ENCODE data around the gene CEP97. TPM values are rescaled to one million over a fixed set of nuclear protein-coding genes. Genes with fewer than 3 reads are reported as not detected.
A peak's percentile ranks its signal among the peaks of the same experiment; 100 is the strongest.

The CEP97 gene
- total RNA-seq, 4 donors from 2014 or later: 8.5 to 9.2 (median 8.9) TPM

DNA sequence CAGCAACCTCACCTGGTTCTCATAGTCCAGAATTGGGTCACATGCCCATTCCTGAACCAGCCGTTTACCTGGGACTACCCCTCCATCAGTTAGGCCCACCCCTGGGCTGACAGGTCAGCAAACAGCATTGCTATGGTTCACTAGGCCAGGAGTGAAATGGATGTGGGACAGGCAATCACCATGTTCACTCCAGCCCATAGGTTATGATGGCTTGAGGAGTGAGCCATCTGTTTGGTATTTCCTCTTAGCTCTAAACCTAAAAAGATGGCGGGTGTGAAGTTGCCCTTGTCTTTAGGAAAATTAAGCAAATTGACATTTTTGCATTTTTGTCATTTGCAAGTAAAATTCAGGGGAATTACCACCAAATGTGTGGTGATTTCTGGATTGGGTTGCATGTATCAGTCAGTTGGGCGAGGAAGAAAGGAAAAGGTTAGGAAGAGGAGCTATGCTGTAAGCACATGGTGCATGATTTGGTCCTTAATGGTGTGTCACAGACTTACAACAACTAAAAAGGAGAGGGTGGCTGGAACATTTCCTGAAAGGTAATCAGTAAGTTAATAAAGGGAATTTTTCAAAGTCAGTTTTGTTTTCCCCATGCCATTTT is 71.8 kb downstream of the CEP97 start:
- Histone ChIP-seq H3K36me3 (peaks cover 5% of the 10 kb centered on the region), H3K4me1 (no peaks in the 10 kb centered on the region), H3K27me3 (no peaks in the 10 kb centered on the region), H3K27ac (no peak overlapping the region), H3K9me3 (no peaks in the 10 kb centered on the region), H3K4me3 (no peak overlapping the region)
- TF ChIP-seq POLR2AphosphoS5 (IDR thresholded peaks at IDR 0.05) (no peak), POLR2A (IDR thresholded peaks at IDR 0.05) (no peak), EP300 (IDR thresholded peaks at IDR 0.05) (no peak)
- TF ChIP-seq, protein P1, sequence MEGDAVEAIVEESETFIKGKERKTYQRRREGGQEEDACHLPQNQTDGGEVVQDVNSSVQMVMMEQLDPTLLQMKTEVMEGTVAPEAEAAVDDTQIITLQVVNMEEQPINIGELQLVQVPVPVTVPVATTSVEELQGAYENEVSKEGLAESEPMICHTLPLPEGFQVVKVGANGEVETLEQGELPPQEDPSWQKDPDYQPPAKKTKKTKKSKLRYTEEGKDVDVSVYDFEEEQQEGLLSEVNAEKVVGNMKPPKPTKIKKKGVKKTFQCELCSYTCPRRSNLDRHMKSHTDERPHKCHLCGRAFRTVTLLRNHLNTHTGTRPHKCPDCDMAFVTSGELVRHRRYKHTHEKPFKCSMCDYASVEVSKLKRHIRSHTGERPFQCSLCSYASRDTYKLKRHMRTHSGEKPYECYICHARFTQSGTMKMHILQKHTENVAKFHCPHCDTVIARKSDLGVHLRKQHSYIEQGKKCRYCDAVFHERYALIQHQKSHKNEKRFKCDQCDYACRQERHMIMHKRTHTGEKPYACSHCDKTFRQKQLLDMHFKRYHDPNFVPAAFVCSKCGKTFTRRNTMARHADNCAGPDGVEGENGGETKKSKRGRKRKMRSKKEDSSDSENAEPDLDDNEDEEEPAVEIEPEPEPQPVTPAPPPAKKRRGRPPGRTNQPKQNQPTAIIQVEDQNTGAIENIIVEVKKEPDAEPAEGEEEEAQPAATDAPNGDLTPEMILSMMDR (IDR thresholded peaks at IDR 0.05): no peak
- 98% methylated on average over 3 of the region's 3 CpGs for WGBS
- DNase-seq (ENCODE audit: low spot score in 2 of 2): no peak

DNA sequence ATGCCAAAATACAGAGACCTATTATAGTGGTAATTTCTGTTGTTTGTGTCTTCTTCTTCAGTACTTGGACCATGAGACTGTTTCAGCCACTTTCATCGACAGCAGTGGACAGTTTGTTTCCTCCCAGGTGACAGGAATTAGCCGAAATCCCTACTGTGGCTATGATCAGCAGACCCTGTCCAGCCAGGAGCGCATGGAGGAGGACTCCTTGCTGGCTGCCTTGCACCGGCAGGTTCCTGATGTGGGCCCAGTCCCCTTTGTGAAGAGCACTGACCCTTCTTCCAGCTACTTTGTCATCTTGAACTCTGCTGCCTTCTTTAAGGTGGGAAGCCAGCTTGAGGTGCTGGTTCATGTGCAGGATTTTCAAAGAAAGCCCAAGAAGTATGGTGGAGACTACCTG is 76.8 kb downstream of the CEP97 start:
- WGBS: 92% methylated on average over 4 of the region's 4 CpGs
- H3K36me3 ChIP-seq: peaks cover 6% of the 10 kb centered on the region

DNA sequence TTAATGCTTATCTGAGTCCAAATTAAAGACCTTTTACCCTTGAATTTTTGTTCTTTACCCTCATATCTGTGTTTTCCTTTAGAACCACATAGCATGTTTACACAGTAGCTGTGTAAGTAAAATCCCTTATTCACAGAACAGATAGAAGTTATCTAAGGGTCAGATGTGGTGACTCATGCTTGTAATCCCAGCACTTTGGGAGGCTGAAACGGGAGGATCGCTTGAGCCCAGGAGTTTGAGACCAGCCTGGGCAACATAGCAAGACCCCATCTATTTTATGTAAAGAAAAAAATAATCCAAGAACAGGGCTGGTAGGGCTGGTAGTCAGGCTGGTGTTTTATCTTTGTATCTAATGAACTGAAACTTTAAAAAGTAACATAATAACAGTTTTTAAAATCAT is 77.8 kb downstream of the CEP97 start:
- WGBS: 91% methylated on average over 2 of the region's 2 CpGs
- no peak for TF ChIP-seq POLR2AphosphoS5 (IDR thresholded peaks at IDR 0.05)
- TF ChIP-seq POLR2A (IDR thresholded peaks at IDR 0.05): no peak
- no peak for TF ChIP-seq EP300 (IDR thresholded peaks at IDR 0.05)
- TF ChIP-seq, protein P1 (IDR thresholded peaks at IDR 0.05): no peak
- Histone ChIP-seq H3K9me3 (no peaks in the 10 kb centered on the region), H3K4me3 (no peak overlapping the region), H3K4me1 (no peaks in the 10 kb centered on the region), H3K27me3 (no peaks in the 10 kb centered on the region), H3K27ac (no peak overlapping the region), H3K36me3 (peaks cover 6% of the 10 kb centered on the region)
- no peak for DNase-seq (ENCODE audit: low spot score in 2 of 2)

More for the DNA sequence above, 76.8 kb downstream of the CEP97 start:
- Histone ChIP-seq H3K27ac (no peak overlapping the region), H3K4me1 (no peaks in the 10 kb centered on the region), H3K27me3 (no peaks in the 10 kb centered on the region), H3K9me3 (no peaks in the 10 kb centered on the region), H3K4me3 (no peak overlapping the region)
- no peak for DNase-seq (ENCODE audit: low spot score in 2 of 2)
- TF ChIP-seq EP300 (IDR thresholded peaks at IDR 0.05): no peak
- TF ChIP-seq POLR2AphosphoS5 (IDR thresholded peaks at IDR 0.05): no peak
- TF ChIP-seq POLR2A (IDR thresholded peaks at IDR 0.05): no peak
- TF ChIP-seq, protein P1 (IDR thresholded peaks at IDR 0.05): no peak

DNA sequence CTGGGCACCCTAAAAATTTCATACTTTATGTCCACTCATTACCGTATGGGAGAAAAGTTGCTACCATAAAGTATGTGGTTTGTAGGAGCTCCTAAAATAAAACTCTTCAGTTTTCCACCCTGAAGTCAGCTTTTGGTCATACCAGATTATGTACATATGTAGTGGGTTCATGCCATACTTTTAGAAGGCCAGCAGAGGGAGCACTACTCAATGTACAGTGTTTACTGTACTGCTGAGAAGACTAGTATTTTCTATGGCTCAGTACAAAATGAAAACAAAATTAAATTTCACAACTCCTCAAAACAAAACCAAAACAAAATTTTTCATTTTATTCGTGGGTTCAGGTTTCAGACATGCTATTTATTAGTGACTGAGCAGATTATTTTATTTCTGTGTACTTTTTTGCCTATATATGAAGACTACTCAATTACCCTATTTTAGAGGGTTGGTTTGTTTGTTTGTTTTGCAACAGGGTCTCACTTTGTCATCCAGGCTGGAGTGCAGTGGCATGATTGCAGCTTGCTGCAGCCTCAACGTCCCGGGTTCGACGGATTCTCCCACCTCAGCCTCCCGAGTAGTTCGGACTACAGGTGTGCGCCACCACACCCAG is 78.9 kb downstream of the CEP97 start:
- DNase-seq (ENCODE audit: low spot score in 2 of 2): no peak
- H3K27ac ChIP-seq: no peak overlapping the region
- peaks cover 6% of the 10 kb centered on the region for H3K36me3 ChIP-seq
- WGBS: 76% methylated on average over 9 of the region's 9 CpGs
- H3K4me1 ChIP-seq: no peaks in the 10 kb centered on the region
- H3K9me3 ChIP-seq: no peaks in the 10 kb centered on the region
- H3K27me3 ChIP-seq: no peaks in the 10 kb centered on the region
- H3K4me3 ChIP-seq: no peak overlapping the region
- TF ChIP-seq POLR2AphosphoS5 (IDR thresholded peaks at IDR 0.05) (no peak), POLR2A (IDR thresholded peaks at IDR 0.05) (no peak), EP300 (IDR thresholded peaks at IDR 0.05) (no peak)
- TF ChIP-seq, protein P1 (IDR thresholded peaks at IDR 0.05): peak; percentile 77 to 80

DNA sequence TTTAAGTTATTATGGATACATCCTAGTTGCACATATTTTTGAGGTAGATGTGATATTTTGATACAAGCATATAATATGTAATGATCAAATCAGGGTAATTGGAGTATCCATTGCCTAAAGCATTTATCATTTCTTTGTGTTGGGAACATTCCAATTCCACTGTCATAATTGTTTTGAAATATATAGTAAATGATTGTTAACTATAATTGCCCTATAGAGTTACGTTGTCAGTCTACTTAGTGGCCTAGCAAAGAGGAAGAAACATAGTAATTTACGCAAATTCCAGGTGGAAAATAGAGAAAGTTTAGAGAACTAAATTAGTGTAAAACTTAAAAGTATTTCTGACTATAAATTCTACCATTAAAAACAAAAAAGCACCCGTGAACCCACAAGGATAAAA is 79.5 kb downstream of the CEP97 start:
- Histone ChIP-seq H3K27me3 (no peaks in the 10 kb centered on the region), H3K4me3 (no peak overlapping the region), H3K4me1 (peaks cover 2% of the 10 kb centered on the region), H3K36me3 (peaks cover 6% of the 10 kb centered on the region), H3K9me3 (no peaks in the 10 kb centered on the region), H3K27ac (no peak overlapping the region)
- DNase-seq (ENCODE audit: low spot score in 2 of 2): no peak
- no peak for TF ChIP-seq POLR2A (IDR thresholded peaks at IDR 0.05)
- TF ChIP-seq POLR2AphosphoS5 (IDR thresholded peaks at IDR 0.05): no peak
- TF ChIP-seq, protein P1 (IDR thresholded peaks at IDR 0.05): no peak
- TF ChIP-seq EP300 (IDR thresholded peaks at IDR 0.05): no peak
- WGBS: 91% methylated on average over 3 of the region's 3 CpGs

Data from suprapubic skin (tissue), 4 donors.